Measurements from ENCODE around the gene CAPN15.

CAPN15 gene

GRCh38 chr16:519425-519824 is 8.1 kb upstream of the CAPN15 start:
- no peak for TF ChIP-seq CTCF (conservative IDR thresholded peaks at IDR 0.05)
- no peak for TF ChIP-seq ZFX (IDR thresholded peaks at IDR 0.05)

GRCh38 chr16:519841-520687 is 7.4 kb upstream of the CAPN15 start:
- TF ChIP-seq ZFX (IDR thresholded peaks at IDR 0.05) (no peak), CTCF (conservative IDR thresholded peaks at IDR 0.05) (no peak)
- H3K27ac ChIP-seq = no peak overlapping the region

More at GRCh38 chr16:519425-519824, 8.1 kb upstream of the CAPN15 start:
- no peak overlapping the region for H3K27ac ChIP-seq

- TF ChIP-seq ZFX (IDR thresholded peaks at IDR 0.05) (no peak), CTCF (conservative IDR thresholded peaks at IDR 0.05) (no peak)
- H3K27ac ChIP-seq = no peak overlapping the region
These were observed 6.7 kb upstream of the CAPN15 start for GRCh38 chr16:520847-521246.

GRCh38 chr16:521381-522210 is 5.9 kb upstream of the CAPN15 start:
- TF ChIP-seq ZFX (IDR thresholded peaks at IDR 0.05) (no peak), CTCF (conservative IDR thresholded peaks at IDR 0.05) (no peak; the same call in 1 of the 2 replicates)
- H3K27ac ChIP-seq = no peak overlapping the region

GRCh38 chr16:522320-523096 is 5.0 kb upstream of the CAPN15 start:
- TF ChIP-seq CTCF (conservative IDR thresholded peaks at IDR 0.05) (no peak), ZFX (IDR thresholded peaks at IDR 0.05) (no peak)
- no peak overlapping the region for H3K27ac ChIP-seq

GRCh38 chr16:523097-523741 is 4.3 kb upstream of the CAPN15 start:
- H3K27ac ChIP-seq = no peak overlapping the region
- TF ChIP-seq ZFX (IDR thresholded peaks at IDR 0.05) (no peak), CTCF (conservative IDR thresholded peaks at IDR 0.05) (no peak)

Data from C4-2B (cell line).